Fibroblast of lung (primary cell): ENCODE results near the gene CIITA. TPM values are rescaled to one million over a fixed set of nuclear protein-coding genes. Genes with fewer than 3 reads are reported as not detected.

ENCODE experiments used
- DNase-seq, 2 donors: peaks; one replicate each; pipeline versions ENCODE4 v3.0.0 to v3.0.0-alpha.2; 2010; ENCODE audit warnings: low read depth in 2 of 2
- H2AFZ ChIP-seq: 2 replicates; pipeline ENCODE4 v1.5.1; 2012; ENCODE audit warnings: low read length, control low read depth, inconsistent platforms
- H3K27ac ChIP-seq: 2 replicates; pipeline ENCODE4 v1.5.1; 2011; ENCODE audit warnings: low read length, control low read depth; ENCODE audit not compliant: insufficient read depth
- H3K27me3 ChIP-seq: 2 replicates; pipeline ENCODE4 v1.5.1; 2011; ENCODE audit warnings: mild to moderate bottlenecking, low read length; ENCODE audit not compliant: control insufficient read depth, insufficient read depth
- H3K36me3 ChIP-seq: 2 replicates; pipeline ENCODE4 v1.5.1; 2011; ENCODE audit warnings: low read length; ENCODE audit not compliant: control insufficient read depth, insufficient read depth
- H3K4me1 ChIP-seq: 2 replicates; pipeline ENCODE4 v1.5.1; 2011; ENCODE audit warnings: low read length; ENCODE audit not compliant: control insufficient read depth, insufficient read depth; ENCODE audit errors: extremely low read depth
- H3K4me2 ChIP-seq: 2 replicates; pipeline ENCODE4 v1.5.1; 2011; ENCODE audit warnings: low read length, control low read depth; ENCODE audit not compliant: insufficient read depth; ENCODE audit errors: extremely low read depth
- H3K4me3 ChIP-seq, 4 experiments: fragments of 200-600 bp in 1 of 4; sonication (generic) in 1 of 4; replicated peaks in 1 of 4; 2 replicates each; pipeline ENCODE4 v1.5.1; 2011 to 2016; ENCODE audit warnings: low read length in 4 of 4, low read depth in 3 of 4, mild to moderate bottlenecking in 3 of 4, control low read depth in 2 of 4, inconsistent platforms in 1 of 4, mixed read lengths in 1 of 4; ENCODE audit not compliant: insufficient read depth in 1 of 4; ENCODE audit errors: control extremely low read depth in 1 of 4
- H3K79me2 ChIP-seq: 2 replicates; pipeline ENCODE4 v1.5.1; 2012; ENCODE audit warnings: mild to moderate bottlenecking, low read length, inconsistent platforms; ENCODE audit not compliant: control insufficient read depth, insufficient read depth
- H3K9ac ChIP-seq: 2 replicates; pipeline ENCODE4 v1.5.1; 2011; ENCODE audit warnings: mild to moderate bottlenecking, low read length, control low read depth; ENCODE audit not compliant: insufficient read depth
- H3K9me3 ChIP-seq: 2 replicates; pipeline ENCODE4 v1.5.1; 2012; ENCODE audit warnings: low read depth, low read length; ENCODE audit not compliant: control insufficient read depth, insufficient read depth
- H4K20me1 ChIP-seq: 2 replicates; pipeline ENCODE4 v1.5.1; 2011; ENCODE audit warnings: low read length; ENCODE audit not compliant: control insufficient read depth, insufficient read depth; ENCODE audit errors: extremely low read depth
- CTCF ChIP-seq, 2 donors: IDR thresholded peaks in 1 of 2; conservative IDR thresholded peaks in 1 of 2; 1 replicate in 1 of 2; 2 replicates in 1 of 2; pipeline ENCODE4 v1.5.1; 2011 to 2012; ENCODE audit warnings: low read length in 2 of 2, control low read depth in 1 of 2, inconsistent platforms in 1 of 2, low read depth in 1 of 2, mild to moderate bottlenecking in 1 of 2
- EZH2 ChIP-seq: IDR thresholded peaks from 2 replicates; pipeline ENCODE4 v1.5.1; 2012; ENCODE audit warnings: low read length, control low read depth, mild to moderate bottlenecking; ENCODE audit errors: missing control alignments
- polyA plus RNA-seq, 2 donors: library from polyadenylated mRNA; depleted of rRNA in 1 of 2; stranded (reverse) in 1 of 2; unstranded in 1 of 2; fragments of >200 nt; gene quantifications; 2 replicates each; pipeline ENCODE4 v1.2.1, GENCODE V29; 2011 to 2012; ENCODE audit warnings: missing spikeins in 1 of 2
- total RNA-seq: library from RNA; depleted of rRNA; stranded (reverse); fragments of >200 nt; gene quantifications from 2 replicates; pipeline ENCODE4 v1.2.1, GENCODE V29; 2014

The CIITA gene
- total and polyA plus RNA-seq, 2 donors (not counting 1 experiment from before 2014, with no cell fraction given): 0.27 to 0.66 TPM

DNA sequence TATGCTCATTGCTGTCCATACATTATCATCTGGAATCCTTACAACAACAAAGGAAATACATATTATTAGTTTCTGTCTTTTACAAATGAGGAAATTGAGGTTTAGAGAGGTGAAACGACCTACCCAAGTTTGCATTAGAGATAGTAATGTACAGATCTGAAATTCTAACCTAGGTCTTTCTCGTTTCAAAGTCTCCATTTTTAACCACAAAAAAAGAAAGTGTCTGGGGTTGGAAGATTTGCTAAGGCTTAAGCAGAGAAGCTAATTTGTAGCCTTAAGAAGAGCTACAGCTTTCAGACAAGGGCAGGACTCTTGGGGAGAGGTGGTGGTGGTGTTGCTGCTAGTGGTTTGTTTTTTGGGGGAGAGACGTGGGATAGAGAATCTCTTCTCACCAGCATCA lies 19.2 kb downstream of the CIITA start:
- H3K4me3 ChIP-seq: no peak overlapping the region
- H3K27me3 ChIP-seq: no peaks in the 10 kb centered on the region
- no peak overlapping the region for H3K4me2 ChIP-seq
- no peak overlapping the region for H2AFZ ChIP-seq
- no peak overlapping the region for H3K9ac ChIP-seq
- H3K27ac ChIP-seq: no peak overlapping the region
- no peaks in the 10 kb centered on the region for H3K79me2 ChIP-seq
- H4K20me1 ChIP-seq: no peaks in the 10 kb centered on the region
- TF ChIP-seq EZH2: no peak
- no peak for TF ChIP-seq CTCF (conservative IDR thresholded peaks at IDR 0.05 in 1 of 2, IDR thresholded peaks at IDR 0.05 in 1 of 2; ENCODE audit: low read depth in 1 of 2, low read length in 2 of 2)
- no peak for DNase-seq
- no peaks in the 10 kb centered on the region for H3K4me1 ChIP-seq
- no peaks in the 10 kb centered on the region for H3K36me3 ChIP-seq
- H3K9me3 ChIP-seq: no peaks in the 10 kb centered on the region

DNA sequence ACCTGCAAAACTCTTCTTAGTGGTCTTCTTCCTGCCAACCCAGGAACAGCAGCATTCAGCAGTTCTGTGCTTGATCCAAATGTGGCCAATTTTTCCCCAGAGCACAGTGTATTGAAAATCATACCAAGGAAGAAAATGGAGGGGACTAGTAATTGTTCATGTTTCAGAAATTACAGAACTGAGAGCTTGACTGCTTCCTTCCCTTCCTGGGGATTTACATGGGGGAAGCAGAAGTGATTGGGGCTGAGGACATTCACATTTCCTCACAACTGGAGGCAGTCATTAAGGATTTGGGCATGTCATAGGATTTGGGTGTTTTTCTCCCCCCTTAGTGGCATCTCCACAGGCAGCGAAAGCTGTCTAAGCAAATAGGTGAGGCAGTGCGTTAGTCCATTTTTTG lies 19.7 kb downstream of the CIITA start:
- Histone ChIP-seq H3K9ac (no peak overlapping the region), H3K4me2 (no peak overlapping the region), H3K4me3 (no peak overlapping the region), H3K36me3 (no peaks in the 10 kb centered on the region), H4K20me1 (no peaks in the 10 kb centered on the region), H3K27me3 (no peaks in the 10 kb centered on the region), H3K27ac (no peak overlapping the region), H3K79me2 (no peaks in the 10 kb centered on the region), H2AFZ (no peak overlapping the region), H3K9me3 (no peaks in the 10 kb centered on the region), H3K4me1 (no peaks in the 10 kb centered on the region)
- no peak for DNase-seq
- TF ChIP-seq EZH2: no peak
- TF ChIP-seq CTCF (conservative IDR thresholded peaks at IDR 0.05 in 1 of 2, IDR thresholded peaks at IDR 0.05 in 1 of 2; ENCODE audit: low read depth in 1 of 2, low read length in 2 of 2): no peak

DNA sequence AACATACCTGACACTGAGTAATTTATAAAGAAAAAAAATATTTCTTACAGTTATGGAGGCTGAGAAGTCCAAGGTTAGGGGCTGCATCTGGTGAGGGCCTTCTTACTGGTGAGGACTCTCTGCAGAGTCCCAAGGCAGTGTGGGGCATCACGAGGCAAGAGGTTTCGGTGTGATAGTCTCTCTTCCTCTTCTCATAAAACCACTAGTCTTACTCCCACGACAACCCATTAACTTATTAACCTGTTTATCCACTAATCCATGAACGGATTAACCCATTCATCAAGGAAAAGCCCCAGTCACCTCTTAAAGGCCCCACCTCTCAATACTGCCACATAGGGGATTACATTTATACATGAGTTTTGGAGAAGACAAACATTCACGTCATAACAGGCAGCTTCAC lies 20.1 kb downstream of the CIITA start:
- H3K9me3 ChIP-seq: no peaks in the 10 kb centered on the region
- TF ChIP-seq CTCF (conservative IDR thresholded peaks at IDR 0.05 in 1 of 2, IDR thresholded peaks at IDR 0.05 in 1 of 2; ENCODE audit: low read depth in 1 of 2, low read length in 2 of 2) (no peak), EZH2 (no peak)
- H3K4me2 ChIP-seq: no peak overlapping the region
- H3K27ac ChIP-seq: no peak overlapping the region
- no peaks in the 10 kb centered on the region for H3K79me2 ChIP-seq
- no peak overlapping the region for H3K4me3 ChIP-seq
- H2AFZ ChIP-seq: no peak overlapping the region
- no peaks in the 10 kb centered on the region for H3K4me1 ChIP-seq
- no peak overlapping the region for H3K9ac ChIP-seq
- H3K36me3 ChIP-seq: no peaks in the 10 kb centered on the region
- no peaks in the 10 kb centered on the region for H3K27me3 ChIP-seq
- no peak for DNase-seq
- H4K20me1 ChIP-seq: no peaks in the 10 kb centered on the region
